GM18502 (cell line): ENCODE measurements around the gene VWA3B.
"Not testable (repeated sequence)": the region's sequence is repeated elsewhere in the genome, so short reads cannot be mapped to it uniquely, and the experiment has no call there.

ENCODE experiments used
- ATAC-seq: cut with Tn5 transposase; IDR thresholded peaks from one replicate; pipeline ENCODE4 v1.9.1; 2021; ENCODE audit warnings: mild to moderate bottlenecking; ENCODE audit not compliant: unreplicated experiment, poor library complexity

Gene VWA3B

DNA sequence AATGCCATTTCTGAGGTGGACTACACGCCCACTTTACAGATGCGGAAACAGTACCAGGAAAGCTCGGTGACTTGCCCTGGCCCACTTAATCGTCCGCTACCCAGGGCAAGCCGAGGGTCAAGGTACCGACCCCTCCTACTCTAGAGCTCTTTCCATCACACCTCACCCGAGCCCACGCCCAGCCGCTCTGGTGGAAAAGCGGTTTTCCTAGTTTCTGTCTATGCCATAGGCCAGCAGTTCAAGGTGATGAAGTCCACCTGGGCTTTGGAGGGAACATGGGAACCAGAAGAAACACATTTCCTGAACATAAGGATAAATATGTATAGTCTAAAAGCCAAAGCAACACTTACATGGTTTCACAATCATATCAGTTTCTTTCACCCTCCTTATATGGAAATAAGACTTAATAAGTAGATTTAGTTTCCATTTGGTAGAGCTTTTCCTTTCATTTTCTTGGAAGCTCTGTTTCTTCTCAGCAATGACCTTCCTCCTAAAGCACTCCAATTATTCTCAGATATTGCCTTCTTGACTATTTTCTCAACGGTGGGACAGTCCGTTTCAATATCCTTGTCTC, 567 bp downstream of the VWA3B start:
- no peak for ATAC-seq

GRCh38 chr2:98088261-98088660, 1.3 kb downstream of the VWA3B start:
- ATAC-seq = no peak

- no peak for ATAC-seq
Observed at GRCh38 chr2:98089941-98090340, 3.0 kb downstream of the VWA3B start.

DNA sequence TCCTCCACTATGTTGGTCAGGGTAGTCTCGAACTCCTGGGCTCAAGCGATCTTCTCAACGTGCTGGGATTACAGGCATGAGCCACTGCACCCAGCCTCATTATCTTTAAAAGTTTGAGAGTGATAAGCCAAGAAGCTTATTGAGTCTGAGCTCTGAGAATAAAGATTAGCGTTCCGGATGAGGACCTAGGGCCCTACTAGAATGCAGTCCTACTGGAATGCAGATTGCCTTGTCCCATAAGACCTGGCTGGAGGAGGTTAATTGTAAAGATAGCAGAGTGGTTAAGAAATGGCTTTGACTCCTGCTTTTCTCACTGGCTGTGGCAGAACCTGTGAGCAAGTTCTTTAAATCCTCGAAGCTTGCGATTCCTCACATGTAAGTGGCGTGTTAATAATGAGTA, 4.0 kb downstream of the VWA3B start:
- ATAC-seq = no peak

GRCh38 chr2:98091738-98092137, 4.8 kb downstream of the VWA3B start:
- ATAC-seq = no peak

GRCh38 chr2:98093146-98093545, 6.2 kb downstream of the VWA3B start:
- no peak for ATAC-seq

- no peak for ATAC-seq
Observed at GRCh38 chr2:98093611-98094010, 6.6 kb downstream of the VWA3B start.

- no peak for ATAC-seq
Observed at GRCh38 chr2:98099939-98100743, 13.2 kb downstream of the VWA3B start.

DNA sequence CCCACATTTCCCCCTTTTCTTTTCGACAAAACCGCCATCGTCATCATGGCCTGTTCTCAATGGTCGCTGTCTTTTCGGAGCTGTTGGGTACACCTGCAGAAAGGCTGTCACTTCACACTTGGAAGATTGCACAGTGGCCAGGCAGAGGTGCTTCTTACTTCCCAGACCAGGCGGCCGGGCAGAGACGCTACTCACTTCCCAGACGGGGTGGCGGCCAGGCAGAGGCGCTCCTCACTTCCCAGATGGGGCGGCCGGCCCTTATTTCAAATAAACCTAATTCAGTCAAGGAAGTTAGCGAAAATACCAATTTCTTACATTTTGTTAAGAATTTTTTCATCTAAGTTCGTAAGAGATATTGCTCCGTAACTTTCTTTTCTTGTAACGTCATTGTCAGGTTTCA, 15.3 kb downstream of the VWA3B start:
- not testable (repeated sequence) for ATAC-seq

GRCh38 chr2:98102878-98103277, 15.9 kb downstream of the VWA3B start:
- no peak for ATAC-seq

DNA sequence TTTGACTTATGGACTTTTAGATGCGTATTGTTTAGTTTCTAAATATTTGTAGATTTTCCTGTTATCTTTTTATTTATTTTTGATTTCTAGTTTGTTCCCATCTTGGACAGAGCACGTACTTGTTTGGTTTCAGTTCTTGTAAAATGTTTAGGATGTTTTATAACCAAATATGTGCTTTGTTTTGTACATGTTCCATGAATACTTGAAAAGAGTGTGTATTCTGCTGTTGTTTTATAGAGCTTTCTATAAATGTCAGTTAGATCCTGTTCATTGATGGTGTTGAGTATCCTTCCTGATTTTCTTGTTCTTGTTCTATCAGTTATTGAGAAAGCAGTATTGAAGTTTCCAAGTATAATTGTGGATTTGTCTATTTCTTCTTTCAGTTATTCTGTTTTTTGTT, 21.1 kb downstream of the VWA3B start:
- ATAC-seq = no peak

- no peak for ATAC-seq
Observed at GRCh38 chr2:98110741-98111140, 23.8 kb downstream of the VWA3B start.

GRCh38 chr2:98114643-98115330, 27.8 kb downstream of the VWA3B start:
- ATAC-seq = no peak

DNA sequence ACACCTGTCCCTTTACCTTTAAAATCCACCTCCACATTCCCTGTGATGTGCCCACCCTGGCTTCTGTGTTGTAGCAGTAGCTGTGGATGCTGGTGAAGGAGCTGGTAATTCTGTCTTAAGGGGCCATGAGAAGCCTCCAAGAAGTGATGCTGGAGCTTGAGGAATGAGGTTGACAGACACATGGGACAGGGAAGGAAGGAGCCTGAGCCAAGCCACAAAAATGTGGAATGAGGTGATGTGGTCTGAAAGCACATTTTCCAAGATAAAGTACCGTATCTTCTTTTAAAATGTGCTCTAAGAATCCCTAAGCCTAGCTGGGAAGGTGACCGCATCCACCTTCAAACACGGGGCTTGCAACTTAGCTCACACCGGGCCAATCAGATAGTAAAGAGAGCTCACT, 31.2 kb downstream of the VWA3B start:
- no peak for ATAC-seq

DNA sequence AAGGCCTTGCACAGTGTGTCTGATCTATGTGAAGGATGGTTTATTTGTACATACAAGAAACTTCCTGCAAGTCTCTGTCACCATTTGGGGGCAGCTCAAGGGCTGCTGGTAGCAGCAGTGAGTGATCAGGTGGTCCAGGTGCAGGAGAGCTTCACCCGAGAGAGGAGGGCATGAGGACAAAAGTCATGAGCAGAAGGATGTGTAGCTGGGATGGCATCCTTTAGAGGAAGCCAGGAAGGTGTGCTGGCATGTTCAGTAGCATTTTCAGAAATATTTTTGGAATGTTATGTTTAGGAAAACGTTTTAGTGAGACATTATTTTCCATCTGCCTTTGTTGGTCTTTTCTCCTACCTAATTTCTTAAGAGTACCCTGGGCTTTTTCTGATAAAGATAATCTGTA, 31.9 kb downstream of the VWA3B start:
- no peak for ATAC-seq

GRCh38 chr2:98121149-98121548, 34.2 kb downstream of the VWA3B start:
- no peak for ATAC-seq

DNA sequence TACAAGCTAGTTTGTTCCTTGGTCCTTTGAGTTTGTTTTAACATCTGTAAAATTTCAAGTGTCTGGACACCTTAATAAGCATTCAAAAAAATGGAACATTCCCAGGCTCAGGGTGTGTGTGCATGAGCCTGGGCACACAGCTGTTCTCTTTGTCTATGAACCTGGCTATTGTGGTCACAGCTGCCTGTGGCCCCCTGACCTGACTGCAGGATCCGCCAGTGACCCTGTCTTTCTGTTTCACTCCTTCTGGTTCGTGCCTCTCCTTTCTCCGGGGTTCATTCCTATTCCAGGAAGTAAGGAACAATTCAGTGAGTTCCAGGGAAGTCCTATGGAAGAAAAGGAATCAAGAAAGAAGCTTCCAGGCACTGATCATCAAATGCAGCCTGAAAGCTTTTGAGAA, 35.6 kb downstream of the VWA3B start:
- no peak for ATAC-seq

GRCh38 chr2:98123286-98123685, 36.3 kb downstream of the VWA3B start:
- no peak for ATAC-seq

GRCh38 chr2:98126061-98126460, 39.1 kb downstream of the VWA3B start:
- no peak for ATAC-seq

DNA sequence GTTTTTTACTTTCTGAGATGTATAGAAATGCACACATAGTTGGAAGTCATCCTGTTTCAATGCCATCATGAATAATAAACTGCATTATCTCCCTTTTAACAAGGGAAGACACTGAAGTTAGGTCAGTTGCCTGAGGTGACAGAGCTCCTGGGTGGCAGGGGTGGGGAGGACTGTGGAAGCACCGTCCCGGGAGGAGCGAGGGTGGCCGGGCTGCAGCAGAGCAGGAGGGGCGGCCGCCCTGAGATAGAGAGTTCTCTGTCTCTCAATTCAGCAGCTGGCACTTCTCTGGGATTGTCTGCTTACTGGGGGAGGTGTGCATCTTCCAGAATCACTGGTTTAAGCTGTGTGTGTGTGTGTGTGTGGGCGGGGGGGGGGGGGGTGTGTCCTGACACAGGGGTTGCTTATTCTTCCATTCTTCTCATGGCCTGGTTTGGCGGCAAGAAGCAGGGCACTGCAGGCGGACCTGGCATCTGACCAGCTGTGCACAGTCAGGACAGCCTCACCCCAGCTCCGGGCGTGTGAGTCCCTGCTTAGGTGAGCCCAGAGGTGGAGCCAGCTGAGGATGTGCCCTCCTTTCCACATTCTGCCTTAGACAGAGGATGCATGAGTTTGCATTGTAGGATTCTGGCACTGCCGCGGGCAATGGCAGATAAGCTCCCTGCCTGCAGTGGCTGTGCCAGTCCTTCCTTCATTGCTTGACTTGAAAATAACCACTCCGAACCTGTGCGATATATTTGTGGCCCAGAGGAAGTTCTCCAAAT, 40.4 kb downstream of the VWA3B start:
- no peak for ATAC-seq

- ATAC-seq = no peak
Observed at GRCh38 chr2:98128556-98129109, 41.7 kb downstream of the VWA3B start.
